Retinal pigment epithelial cell (primary cell): ENCODE measurements around the gene UBL7.

Experiments
- DNase-seq: peaks from one replicate; pipeline ENCODE4 v3.0.0-alpha.2; 2010; ENCODE audit warnings: low read depth
- H3K4me3 ChIP-seq: 2 replicates; pipeline ENCODE4 v1.5.1; 2011; ENCODE audit warnings: mild to moderate bottlenecking, low read length, control low read depth, moderate library complexity
- CTCF ChIP-seq: conservative IDR thresholded peaks from 2 replicates; pipeline ENCODE4 v1.5.1; 2011; ENCODE audit warnings: low read depth, low read length, control low read depth, inconsistent platforms

UBL7 gene

GRCh38 chr15:74414603-74415338 lies 46.2 kb downstream of the UBL7 start:
- no peak for DNase-seq
- TF ChIP-seq CTCF = no peak
- H3K4me3 ChIP-seq = no peak overlapping the region

GRCh38 chr15:74414081-74414580 lies 46.8 kb downstream of the UBL7 start:
- DNase-seq = no peak
- TF ChIP-seq CTCF = no peak
- no peak overlapping the region for H3K4me3 ChIP-seq

GRCh38 chr15:74413350-74414080 lies 47.4 kb downstream of the UBL7 start:
- no peak for DNase-seq
- H3K4me3 ChIP-seq = no peak overlapping the region
- no peak for TF ChIP-seq CTCF

GRCh38 chr15:74412159-74412558 lies 48.8 kb downstream of the UBL7 start:
- H3K4me3 ChIP-seq = no peak overlapping the region
- TF ChIP-seq CTCF = no peak
- no peak for DNase-seq

- no peak for TF ChIP-seq CTCF
- DNase-seq = no peak
- no peak overlapping the region for H3K4me3 ChIP-seq
These were observed 49.3 kb downstream of the UBL7 start for GRCh38 chr15:74411686-74412085.

- DNase-seq = no peak
- no peak overlapping the region for H3K4me3 ChIP-seq
- TF ChIP-seq CTCF = no peak
These were observed 50.5 kb downstream of the UBL7 start for GRCh38 chr15:74410502-74410901.
